ENCODE data around the gene C2orf72. TPM values are rescaled to one million over a fixed set of nuclear protein-coding genes. Genes with fewer than 3 reads are reported as not detected.

C2orf72 gene
- total and polyA plus RNA-seq, 2 of the 13 experiments (the other 11 are each of a cell fraction or from before 2014, with no cell fraction given) = 147 to 203 TPM

GRCh38 chr2:231033147-231034132, 3.9 kb upstream of the C2orf72 start (continued):
- no peak for TF ChIP-seq AKAP8 (CRISPR knock-in tag; IDR thresholded peaks at IDR 0.05)
- TF ChIP-seq KIAA2018 (CRISPR knock-in tag; IDR thresholded peaks at IDR 0.05; ENCODE audit: borderline replicate concordance) = no peak
- TF ChIP-seq JDP2 (CRISPR knock-in tag; IDR thresholded peaks at IDR 0.05; ENCODE audit: borderline replicate concordance) = no peak
- TF ChIP-seq TGIF2 (CRISPR knock-in tag; IDR thresholded peaks at IDR 0.05) = no peak
- TF ChIP-seq HMGXB4 (CRISPR knock-in tag; IDR thresholded peaks at IDR 0.05; ENCODE audit: borderline replicate concordance in 1 of 2, low read depth in 1 of 2) = no peak
- no peak for TF ChIP-seq CCDC6 (CRISPR knock-in tag; IDR thresholded peaks at IDR 0.05)
- no peak for TF ChIP-seq CC2D1A (CRISPR knock-in tag; IDR thresholded peaks at IDR 0.05)
- no peak for TF ChIP-seq ZNF839 (CRISPR knock-in tag; IDR thresholded peaks at IDR 0.05; ENCODE audit: borderline replicate concordance)
- TF ChIP-seq NR2F6 (IDR thresholded peaks at IDR 0.05) = peak; percentile 26; the same call in 1 of the 2 replicates
- no peak; the same call in 1 of the 2 replicates for TF ChIP-seq NR2F6 (CRISPR knock-in tag; IDR thresholded peaks at IDR 0.05)
- TF ChIP-seq SRY (CRISPR knock-in tag; IDR thresholded peaks at IDR 0.05) = no peak
- no peak for TF ChIP-seq NPAS2 (CRISPR knock-in tag; IDR thresholded peaks at IDR 0.05; ENCODE audit: borderline replicate concordance)
- 0 out of 2 replicates have a peak, but pooled peaks have one; percentile 64 for TF ChIP-seq ATF6 (CRISPR knock-in tag; conservative IDR thresholded peaks at IDR 0.05)
- no peak for TF ChIP-seq ATF4 (CRISPR knock-in tag; IDR thresholded peaks at IDR 0.05)
- no peak for TF ChIP-seq ZNF790 (CRISPR knock-in tag; IDR thresholded peaks at IDR 0.05; ENCODE audit: borderline replicate concordance)

Data from HepG2 (cell line).